Neuron (in vitro differentiated cells): ENCODE measurements around the gene PDCD11.
A peak's percentile ranks its signal among the peaks of the same experiment; 100 is the strongest.
"Not testable (repeated sequence)": the region's sequence is repeated elsewhere in the genome, so short reads cannot be mapped to it uniquely, and the experiment has no call there.

Experiments
- H2AFZ ChIP-seq: one replicate; pipeline ENCODE4 v1.6.1; 2013; ENCODE audit warnings: low read depth, mild to moderate bottlenecking, inconsistent platforms, low read length, moderate library complexity
- H3K27me3 ChIP-seq: one replicate; pipeline ENCODE4 v1.6.1; 2013; ENCODE audit warnings: low read length; ENCODE audit not compliant: insufficient read depth
- H3K36me3 ChIP-seq: one replicate; pipeline ENCODE4 v1.6.1; 2013; ENCODE audit warnings: low read length; ENCODE audit not compliant: insufficient read depth
- H3K4me1 ChIP-seq: one replicate; pipeline ENCODE4 v1.6.1; 2013; ENCODE audit warnings: low read length; ENCODE audit not compliant: insufficient read depth
- H3K4me3 ChIP-seq: 2 replicates; pipeline ENCODE4 v1.5.1; 2013; ENCODE audit warnings: mild to moderate bottlenecking, low read length, moderate library complexity
- H3K9me3 ChIP-seq: one replicate; pipeline ENCODE4 v1.6.1; 2013; ENCODE audit warnings: low read length

PDCD11 gene

GRCh38 chr10:103382769-103383168, 13.7 kb upstream of the PDCD11 start:
- H3K4me1 ChIP-seq = no peaks in the 10 kb centered on the region
- H3K4me3 ChIP-seq = no peak overlapping the region
- peaks cover 36% of the 10 kb centered on the region for H3K36me3 ChIP-seq

GRCh38 chr10:103394180-103394579, 2.2 kb upstream of the PDCD11 start:
- Histone ChIP-seq H3K27me3 (no peaks in the 10 kb centered on the region), H3K4me3 (no peak overlapping the region), H3K4me1 (peaks cover 25% of the 10 kb centered on the region), H3K9me3 (no peaks in the 10 kb centered on the region), H3K36me3 (peaks cover 46% of the 10 kb centered on the region), H2AFZ (no peak overlapping the region)

More at GRCh38 chr10:103382769-103383168, 13.7 kb upstream of the PDCD11 start:
- H3K27me3 ChIP-seq = no peaks in the 10 kb centered on the region
- H3K9me3 ChIP-seq = no peaks in the 10 kb centered on the region
- no peak overlapping the region for H2AFZ ChIP-seq

DNA sequence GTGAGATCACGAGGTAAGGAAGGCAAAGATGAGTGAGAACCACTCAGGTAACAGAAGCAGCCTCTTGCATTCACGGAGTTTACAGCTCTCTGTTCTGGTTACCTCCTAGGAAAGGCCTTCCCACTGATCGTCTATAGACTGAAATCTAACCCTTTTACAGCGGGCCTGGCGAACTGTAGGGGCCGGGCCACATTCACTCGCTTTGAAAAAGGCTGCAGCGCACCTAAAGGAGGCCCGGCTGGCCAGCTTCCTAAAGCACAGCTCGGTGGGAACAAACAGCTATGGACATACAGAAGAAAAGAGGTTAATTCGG, 716 bp upstream of the PDCD11 start:
- Histone ChIP-seq H3K36me3 (peaks cover 52% of the 10 kb centered on the region), H3K4me1 (peaks cover 25% of the 10 kb centered on the region), H3K27me3 (no peaks in the 10 kb centered on the region), H3K9me3 (no peaks in the 10 kb centered on the region), H3K4me3 (peak overlapping the region; percentile 71), H2AFZ (no peak overlapping the region)

DNA sequence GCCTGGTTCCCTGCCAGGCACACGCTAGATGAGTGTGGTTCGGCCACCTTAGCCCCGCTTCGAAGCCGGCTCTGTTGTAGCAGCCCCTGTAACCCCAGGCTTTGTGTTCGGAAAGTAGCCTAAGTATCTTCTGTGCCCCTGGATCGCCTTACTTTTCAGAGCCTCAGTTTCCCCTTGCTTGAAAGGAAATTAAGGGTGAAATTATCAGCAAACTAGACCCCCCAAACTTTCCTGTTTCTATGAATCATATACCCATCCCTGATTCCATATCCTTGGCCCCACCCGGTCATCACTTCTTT, 312 bp downstream of the PDCD11 start:
- H2AFZ ChIP-seq = peak overlapping the region; percentile 11
- H3K36me3 ChIP-seq = peaks cover 48% of the 10 kb centered on the region
- H3K9me3 ChIP-seq = no peaks in the 10 kb centered on the region
- H3K4me3 ChIP-seq = peak overlapping the region; percentile 71
- H3K27me3 ChIP-seq = no peaks in the 10 kb centered on the region
- H3K4me1 ChIP-seq = peaks cover 25% of the 10 kb centered on the region

DNA sequence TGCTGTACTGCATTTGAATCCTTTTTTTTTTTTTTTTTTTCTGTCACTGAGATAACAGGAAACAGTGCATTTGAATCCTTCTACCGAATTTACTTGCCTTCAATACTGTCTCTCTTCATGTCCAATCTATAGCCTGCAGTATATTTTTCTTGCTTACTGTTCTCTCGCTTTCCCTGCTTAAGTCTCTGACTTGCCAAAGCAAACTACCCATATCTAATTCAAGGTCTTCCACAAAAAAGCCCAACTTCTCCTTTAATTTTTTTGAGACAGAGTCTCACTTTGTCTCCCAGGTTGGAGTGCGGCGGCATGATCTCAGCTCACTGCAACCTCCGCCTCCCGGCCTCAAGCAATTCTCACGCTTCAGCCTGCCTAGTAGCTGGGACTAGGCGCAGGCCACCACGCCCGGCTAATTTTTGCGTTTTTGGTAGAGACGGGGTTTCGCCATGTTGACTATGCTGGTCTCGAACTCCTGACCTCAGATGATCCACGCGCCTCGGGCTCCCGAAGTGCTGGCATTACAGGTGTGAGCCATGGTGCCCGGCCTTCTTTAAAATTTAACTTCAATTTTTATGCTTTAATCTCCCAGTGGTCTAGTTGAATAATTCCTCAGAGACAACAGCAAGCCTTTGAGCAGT, 882 bp downstream of the PDCD11 start:
- peak overlapping the region; percentile 71 for H3K4me3 ChIP-seq
- H2AFZ ChIP-seq = peak overlapping the region; percentile 11
- H3K27me3 ChIP-seq = no peaks in the 10 kb centered on the region
- H3K9me3 ChIP-seq = no peaks in the 10 kb centered on the region
- peaks cover 25% of the 10 kb centered on the region for H3K4me1 ChIP-seq
- peaks cover 46% of the 10 kb centered on the region for H3K36me3 ChIP-seq

DNA sequence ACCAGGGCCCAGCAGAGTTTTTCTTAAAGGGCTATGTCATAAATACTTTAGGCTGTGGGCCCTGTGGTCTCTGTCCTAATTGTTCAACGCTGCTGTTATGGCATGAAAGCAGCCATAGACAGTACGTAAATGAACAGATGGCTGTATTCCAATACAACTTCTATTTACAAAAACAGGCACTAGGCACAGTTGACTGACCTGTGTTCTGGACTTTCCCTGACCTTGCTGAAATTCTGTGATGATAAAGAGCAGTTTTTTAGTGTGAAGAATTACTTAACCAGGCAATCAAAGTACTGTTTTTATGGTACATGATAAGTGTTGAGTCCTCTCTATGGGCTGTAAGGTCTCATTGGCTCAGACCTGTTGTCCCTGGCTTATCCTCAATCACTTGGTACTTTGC, 17.1 kb downstream of the PDCD11 start:
- no peaks in the 10 kb centered on the region for H3K27me3 ChIP-seq
- no peak overlapping the region for H3K4me3 ChIP-seq
- peaks cover 83% of the 10 kb centered on the region for H3K36me3 ChIP-seq
- no peak overlapping the region for H2AFZ ChIP-seq
- no peaks in the 10 kb centered on the region for H3K4me1 ChIP-seq
- no peaks in the 10 kb centered on the region for H3K9me3 ChIP-seq

DNA sequence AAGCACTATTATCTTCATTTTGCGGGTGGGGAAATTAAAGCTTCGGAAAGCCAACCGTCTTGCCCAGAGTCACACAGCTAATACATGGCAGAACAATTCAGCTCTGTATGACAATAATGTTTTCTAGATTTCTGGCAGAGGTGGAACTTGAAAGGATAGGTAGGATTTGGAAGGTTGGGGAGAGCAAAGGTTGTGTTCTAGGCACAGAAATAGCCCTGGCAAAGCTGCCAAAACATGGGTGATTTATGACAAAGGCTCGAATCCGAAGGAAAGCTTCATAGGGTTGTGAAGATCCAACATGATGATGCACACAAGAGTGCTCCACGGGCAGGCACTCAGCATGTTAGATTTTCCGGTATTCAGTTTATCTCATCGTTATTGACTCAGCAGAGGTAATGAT, 19.2 kb downstream of the PDCD11 start:
- Histone ChIP-seq H3K9me3 (no peaks in the 10 kb centered on the region), H3K4me3 (no peak overlapping the region), H3K27me3 (no peaks in the 10 kb centered on the region), H2AFZ (no peak overlapping the region), H3K4me1 (no peaks in the 10 kb centered on the region), H3K36me3 (peaks cover 89% of the 10 kb centered on the region)

- H3K9me3 ChIP-seq = no peaks in the 10 kb centered on the region
- no peaks in the 10 kb centered on the region for H3K4me1 ChIP-seq
- no peak overlapping the region for H2AFZ ChIP-seq
- H3K27me3 ChIP-seq = no peaks in the 10 kb centered on the region
- no peak overlapping the region for H3K4me3 ChIP-seq
- peaks cover 90% of the 10 kb centered on the region for H3K36me3 ChIP-seq
These were observed 20.2 kb downstream of the PDCD11 start for GRCh38 chr10:103416436-103417147.

GRCh38 chr10:103417148-103417469, 20.7 kb downstream of the PDCD11 start:
- H3K27me3 ChIP-seq, H3K4me1 ChIP-seq, H3K9me3 ChIP-seq, H3K4me3 ChIP-seq, H2AFZ ChIP-seq: not testable (repeated sequence)
- peaks cover 86% of the 10 kb centered on the region for H3K36me3 ChIP-seq

GRCh38 chr10:103417601-103418000, 21.2 kb downstream of the PDCD11 start:
- Histone ChIP-seq H3K27me3 (no peaks in the 10 kb centered on the region), H3K4me1 (no peaks in the 10 kb centered on the region), H3K4me3 (no peak overlapping the region), H2AFZ (no peak overlapping the region), H3K36me3 (peaks cover 89% of the 10 kb centered on the region), H3K9me3 (no peaks in the 10 kb centered on the region)

DNA sequence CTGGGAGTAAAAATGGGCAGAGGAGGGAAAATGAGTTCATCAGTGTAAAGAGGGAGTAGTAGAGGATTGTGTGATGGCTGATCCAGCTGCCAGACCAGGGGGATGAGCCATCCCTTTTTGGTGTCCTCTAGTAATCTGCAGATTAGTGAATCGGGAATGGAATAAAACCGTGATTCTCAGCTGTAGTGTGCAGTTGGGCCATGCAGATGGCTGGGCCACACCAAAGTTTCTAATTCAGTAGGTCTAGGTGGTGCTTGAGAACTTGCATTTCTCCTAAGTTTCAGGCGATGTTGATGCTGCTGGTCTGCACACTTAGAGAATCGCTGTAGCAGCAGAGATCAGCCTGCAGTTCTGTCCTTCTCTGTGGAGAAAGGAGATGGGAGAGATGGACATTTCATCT, 22.7 kb downstream of the PDCD11 start:
- Histone ChIP-seq H3K4me3 (no peak overlapping the region), H3K36me3 (peaks cover 89% of the 10 kb centered on the region), H2AFZ (no peak overlapping the region)

GRCh38 chr10:103423748-103424147, 27.3 kb downstream of the PDCD11 start:
- H3K4me1 ChIP-seq = no peaks in the 10 kb centered on the region
- no peak overlapping the region for H3K4me3 ChIP-seq
- no peaks in the 10 kb centered on the region for H3K27me3 ChIP-seq
- H3K9me3 ChIP-seq = no peaks in the 10 kb centered on the region
- no peak overlapping the region for H2AFZ ChIP-seq
- peaks cover 79% of the 10 kb centered on the region for H3K36me3 ChIP-seq

More for the DNA sequence above, 22.7 kb downstream of the PDCD11 start:
- Histone ChIP-seq H3K27me3 (no peaks in the 10 kb centered on the region), H3K4me1 (no peaks in the 10 kb centered on the region), H3K9me3 (no peaks in the 10 kb centered on the region)

- H3K9me3 ChIP-seq = no peaks in the 10 kb centered on the region
- no peaks in the 10 kb centered on the region for H3K27me3 ChIP-seq
- peaks cover 84% of the 10 kb centered on the region for H3K36me3 ChIP-seq
- no peak overlapping the region for H2AFZ ChIP-seq
- H3K4me3 ChIP-seq = no peak overlapping the region
- no peaks in the 10 kb centered on the region for H3K4me1 ChIP-seq
These were observed 31.4 kb downstream of the PDCD11 start for GRCh38 chr10:103427866-103428265.
